ENCODE data around the gene DDX41. TPM values are rescaled to one million over a fixed set of nuclear protein-coding genes. Genes with fewer than 3 reads are reported as not detected.

The DDX41 gene
- polyA plus RNA-seq, 4 donors, result 85.1 to 97.1 (median 91.8) TPM

DNA sequence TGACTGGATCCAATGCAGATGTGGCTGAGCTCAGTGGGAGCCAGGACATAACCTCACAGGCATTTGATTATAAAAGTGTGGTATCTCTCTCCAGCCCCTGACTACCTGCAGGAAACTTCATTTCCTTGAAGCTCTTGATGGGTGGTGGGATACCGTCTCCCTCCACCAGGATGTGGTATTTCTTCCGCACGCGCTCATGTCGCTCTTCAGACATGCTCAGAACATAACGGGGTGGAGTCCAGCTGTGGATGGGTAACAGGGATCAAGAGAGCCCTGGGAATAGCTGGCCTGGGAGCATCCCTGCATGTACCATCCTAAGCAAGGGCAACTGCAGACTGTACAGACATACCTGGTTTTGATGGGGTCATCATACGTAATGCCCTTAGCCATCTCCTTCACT, 1.2 kb downstream of the DDX41 start:
- DNase-seq (ENCODE audit: low read depth in 4 of 4, low spot score in 3 of 4), result no peak

DNA sequence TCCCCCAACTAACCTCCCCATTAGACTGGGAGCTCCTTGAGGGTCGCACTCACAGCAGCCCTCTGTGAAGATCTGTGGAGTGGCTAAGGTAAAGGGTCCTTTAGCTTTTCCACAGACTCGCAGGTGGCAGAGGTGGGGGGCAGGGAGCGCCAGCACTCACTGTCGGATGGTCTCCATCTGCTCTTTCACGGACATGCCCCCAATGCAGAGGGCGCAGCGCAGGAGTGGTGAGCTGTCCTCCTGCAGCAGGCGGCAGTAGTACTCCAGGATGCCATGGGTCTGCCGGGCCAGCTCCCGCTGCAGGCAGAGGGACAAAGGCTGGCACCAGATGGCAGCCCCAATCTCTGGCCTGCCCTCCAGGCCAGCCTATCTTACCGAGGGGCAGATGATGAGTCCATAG, 2.2 kb downstream of the DDX41 start:
- DNase-seq (ENCODE audit: low read depth in 4 of 4, low spot score in 3 of 4), result no peak

DNA sequence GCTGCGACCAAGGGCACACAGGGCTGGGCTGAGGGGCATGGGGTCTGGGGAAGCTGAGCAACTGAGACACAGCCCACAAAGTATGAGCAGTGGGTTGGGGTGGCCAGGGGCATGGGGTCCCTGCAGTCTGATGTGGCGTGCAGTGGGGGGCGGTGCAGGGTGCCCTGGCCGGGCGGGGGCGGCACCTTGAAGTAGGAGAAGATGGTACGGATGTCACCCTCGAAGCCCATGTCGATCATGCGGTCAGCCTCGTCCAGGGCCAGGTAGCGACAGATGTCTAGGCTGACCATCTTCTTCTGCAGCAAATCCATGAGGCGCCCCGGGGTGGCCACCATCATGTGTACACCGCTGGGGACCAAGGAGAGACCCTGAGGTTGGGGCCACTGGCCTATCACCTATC, 3.3 kb downstream of the DDX41 start:
- DNase-seq (ENCODE audit: low read depth in 4 of 4, low spot score in 3 of 4), result no peak

DNA sequence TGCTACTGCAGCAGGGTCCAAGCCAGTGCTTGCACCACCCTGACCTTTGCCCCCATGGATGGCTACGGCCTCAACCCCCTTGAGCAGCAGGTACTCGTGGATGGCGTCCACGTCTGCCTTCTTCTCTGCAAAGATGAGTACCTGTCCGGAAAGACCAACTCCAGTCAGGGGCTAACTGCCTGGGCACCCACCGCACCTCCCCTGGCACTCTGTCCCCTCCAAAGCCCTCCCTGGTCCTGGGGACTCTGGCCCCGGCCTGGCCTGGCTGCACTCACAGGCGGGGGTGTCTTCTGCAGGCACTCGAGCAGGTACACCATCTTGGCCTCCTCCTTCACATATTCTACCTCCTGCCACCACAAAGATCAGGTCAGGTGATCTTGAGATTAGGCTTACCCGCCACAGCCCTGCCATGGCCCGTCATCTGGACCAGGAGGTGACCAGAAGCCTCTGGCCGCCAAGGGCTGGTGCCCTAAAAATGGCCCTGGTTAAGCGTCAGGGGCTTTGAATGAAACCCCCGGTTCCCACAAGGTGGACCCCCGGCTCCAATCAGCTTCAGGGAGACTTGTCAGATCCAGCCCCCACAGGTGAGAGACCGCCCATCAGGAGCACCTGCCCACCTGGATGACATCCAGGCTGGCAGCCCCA, 3.9 kb downstream of the DDX41 start:
- DNase-seq (ENCODE audit: low read depth in 4 of 4, low spot score in 3 of 4), result no peak

DNA sequence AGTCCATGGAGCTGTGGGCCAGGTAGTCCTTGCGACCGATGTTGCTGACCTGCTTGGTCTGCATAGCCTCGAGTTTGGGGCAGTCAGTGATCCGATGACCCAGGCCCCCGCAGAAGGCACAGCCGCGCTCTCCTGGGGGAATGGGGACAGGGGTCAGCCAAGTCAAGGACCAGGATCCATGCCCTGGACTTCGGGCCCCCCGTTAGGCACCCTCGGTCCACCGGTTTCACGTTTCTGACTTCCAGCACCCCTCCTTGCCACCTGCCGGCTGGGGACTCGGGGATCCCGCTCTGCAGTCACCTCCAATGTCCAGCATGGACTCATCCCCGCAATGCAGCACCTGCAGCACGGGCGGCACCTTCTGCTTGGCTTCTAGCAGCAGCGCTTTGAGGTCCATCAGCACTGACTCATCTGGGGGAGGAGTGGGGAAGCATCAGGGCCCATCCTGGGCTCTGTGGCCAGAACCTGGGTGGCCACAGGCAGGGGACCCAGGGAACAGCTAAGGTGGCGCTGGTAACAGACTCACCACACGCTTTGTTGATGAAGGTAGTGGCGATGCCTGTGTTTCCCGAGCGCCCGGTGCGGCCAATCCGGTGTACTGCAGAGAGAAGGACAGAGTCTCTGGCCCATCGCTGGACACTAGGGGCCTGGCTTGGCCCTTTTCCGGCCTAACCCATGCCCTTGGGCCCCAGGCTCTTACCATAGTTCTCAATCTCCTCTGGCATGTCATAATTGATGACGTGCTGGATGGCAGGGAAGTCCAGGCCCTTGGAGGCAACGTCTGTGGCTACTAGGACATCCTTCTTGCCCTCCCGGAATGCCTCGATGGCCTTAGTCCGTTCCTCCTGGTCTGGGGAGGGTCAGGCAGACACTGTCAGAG, 4.7 kb downstream of the DDX41 start:
- DNase-seq (ENCODE audit: low read depth in 4 of 4, low spot score in 3 of 4), result no peak

DNA sequence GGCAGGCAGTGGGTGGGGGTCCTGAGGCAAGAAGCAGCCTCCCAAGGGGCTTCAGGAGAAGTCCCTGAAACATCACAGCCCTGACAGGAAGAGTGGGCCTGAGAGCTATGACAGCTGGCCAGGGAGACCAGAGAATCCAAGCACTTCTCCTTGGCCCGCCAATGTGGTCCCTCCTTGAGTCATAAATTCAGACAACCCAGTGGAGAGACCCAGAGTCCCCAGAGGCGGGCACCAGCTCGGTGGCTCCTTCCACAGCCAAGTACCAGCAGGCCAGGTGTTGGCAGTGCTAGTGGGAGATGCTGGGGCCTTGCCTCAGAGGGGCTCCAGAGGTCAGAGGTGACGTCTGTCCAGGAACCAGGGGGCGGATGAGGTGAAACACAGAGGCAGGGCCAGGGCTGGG, 5.6 kb downstream of the DDX41 start:
- DNase-seq (ENCODE audit: low read depth in 4 of 4, low spot score in 3 of 4), result no peak

DNA sequence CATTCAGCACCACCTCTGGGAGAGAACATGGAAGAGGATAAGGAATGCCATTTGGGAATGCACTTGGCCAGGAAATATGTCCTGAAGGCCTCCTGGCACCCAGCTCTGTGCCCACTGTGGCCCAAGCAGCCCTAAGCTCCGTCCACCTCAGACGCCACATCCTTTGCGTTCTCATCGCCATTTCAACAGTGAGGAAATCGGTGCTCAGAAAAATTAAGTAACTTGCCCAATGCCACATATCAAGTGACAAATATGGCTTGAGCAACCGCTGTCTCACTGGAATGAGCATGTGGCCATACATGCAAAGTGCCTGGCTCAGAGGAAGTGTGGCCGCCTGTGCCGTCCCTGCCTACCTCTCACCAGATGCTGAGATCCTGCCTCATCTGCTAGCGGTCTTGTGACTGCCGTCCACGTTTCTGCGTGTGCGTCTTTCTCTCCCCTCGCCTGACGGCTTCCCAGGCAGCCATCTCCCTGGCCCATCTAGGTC, 6.2 kb downstream of the DDX41 start:
- DNase-seq (ENCODE audit: low read depth in 4 of 4, low spot score in 3 of 4), result no peak

DNA sequence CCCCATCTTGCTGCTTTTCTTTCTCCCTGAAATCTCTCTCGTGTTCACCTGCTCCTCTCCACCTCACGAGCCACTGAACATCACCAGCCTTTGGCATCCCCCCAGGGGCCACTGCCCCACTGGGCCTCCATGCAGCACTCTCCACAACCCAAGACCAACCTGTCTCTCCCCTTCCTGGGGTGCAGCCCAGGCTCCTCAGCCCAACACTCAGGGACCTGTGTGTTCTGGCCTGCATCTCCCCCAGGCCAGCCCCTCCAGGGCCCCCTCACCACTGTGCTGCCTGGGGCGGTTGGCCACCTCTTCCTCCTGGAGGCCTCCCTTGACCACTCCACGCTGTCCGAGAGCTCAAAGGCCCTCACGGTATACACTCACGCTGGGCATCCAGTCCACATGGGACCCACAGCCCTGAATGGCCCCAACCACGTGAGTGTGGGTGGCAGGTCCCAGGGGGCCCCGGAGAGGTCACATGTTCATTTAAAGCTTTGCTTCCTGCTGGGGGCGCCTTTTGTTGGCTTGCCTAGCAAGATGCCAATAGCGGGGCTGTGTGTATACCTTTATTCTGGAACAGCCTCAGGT, 6.7 kb downstream of the DDX41 start:
- no peak for DNase-seq (ENCODE audit: low read depth in 4 of 4, low spot score in 3 of 4)

DNA sequence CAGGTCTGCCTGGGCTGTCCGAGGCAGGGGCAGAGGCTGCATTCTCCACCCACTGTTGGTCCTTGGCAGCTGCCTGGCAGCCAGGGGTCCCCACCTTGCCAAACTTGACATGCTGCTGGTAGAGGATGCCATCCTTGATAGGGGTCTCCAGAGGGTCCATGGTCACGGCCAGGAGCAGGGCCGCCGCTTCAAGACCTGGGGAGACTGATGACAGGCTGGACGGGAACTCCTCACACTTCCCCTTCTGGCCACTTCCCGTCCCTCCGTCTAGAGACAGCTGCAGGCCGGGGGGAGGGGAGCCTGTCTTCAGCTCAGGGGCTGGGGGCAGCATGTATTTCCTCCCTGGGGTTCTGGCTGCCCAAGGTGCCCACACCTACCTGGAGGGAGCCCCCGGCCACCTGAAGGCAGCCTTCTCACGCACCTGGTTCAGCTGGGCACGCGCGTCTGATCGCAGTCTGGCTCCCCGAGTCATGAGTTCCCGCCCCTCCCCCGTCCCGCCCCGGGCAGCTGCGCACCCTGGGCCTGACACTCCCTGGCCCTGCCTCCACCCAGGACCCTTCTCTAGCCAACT, 7.3 kb downstream of the DDX41 start, which contains the start of gene DOK3:
TSS of gene DOK3 (minus strand) at position 446 of the 571 bp plus-strand sequence. CDS start at position 160, 286 bp downstream.
- no peak for DNase-seq (ENCODE audit: low read depth in 4 of 4, low spot score in 3 of 4)

DNA sequence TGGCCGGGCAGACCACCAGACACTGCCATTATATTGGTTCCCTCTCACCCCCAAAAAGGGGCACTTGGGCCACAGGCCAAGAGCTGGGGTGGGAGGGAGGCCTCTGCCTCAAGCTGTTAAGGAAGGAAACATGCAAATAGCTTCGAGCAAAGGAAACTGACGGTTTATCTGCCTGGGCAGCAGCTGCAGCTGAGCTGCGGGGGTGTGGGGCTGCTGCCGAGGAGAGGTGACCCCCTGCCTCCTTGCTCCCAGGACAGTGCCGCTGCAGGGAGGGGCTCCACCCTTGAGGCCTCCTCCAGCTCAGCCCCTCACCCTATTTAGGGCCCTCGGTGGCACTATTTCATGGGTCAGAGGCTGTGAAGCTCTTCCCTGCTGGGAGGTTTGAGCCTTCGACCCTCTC, 7.9 kb downstream of the DDX41 start:
- no peak for DNase-seq (ENCODE audit: low read depth in 4 of 4, low spot score in 3 of 4)

DNA sequence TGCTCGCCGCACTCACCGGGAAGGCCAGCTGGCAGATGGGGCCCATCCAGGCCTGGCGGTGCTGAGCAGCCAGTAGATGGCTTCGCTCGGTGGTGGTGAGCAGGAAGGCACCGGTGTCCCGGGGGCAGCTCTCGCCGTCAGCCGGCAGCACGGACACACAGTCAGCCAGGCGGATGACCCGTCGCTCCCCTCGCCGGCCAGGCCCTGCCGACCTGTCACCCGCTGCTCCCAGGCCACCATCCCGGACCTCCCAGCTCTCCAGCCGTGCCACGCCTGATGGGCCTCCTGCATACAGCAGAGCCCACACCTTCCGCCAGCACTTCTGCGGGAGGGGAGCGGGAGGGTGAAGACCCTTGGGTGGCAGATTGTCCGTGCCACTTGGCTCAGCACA, 8.5 kb downstream of the DDX41 start:
- DNase-seq (ENCODE audit: low read depth in 4 of 4, low spot score in 3 of 4), result no peak

DNA sequence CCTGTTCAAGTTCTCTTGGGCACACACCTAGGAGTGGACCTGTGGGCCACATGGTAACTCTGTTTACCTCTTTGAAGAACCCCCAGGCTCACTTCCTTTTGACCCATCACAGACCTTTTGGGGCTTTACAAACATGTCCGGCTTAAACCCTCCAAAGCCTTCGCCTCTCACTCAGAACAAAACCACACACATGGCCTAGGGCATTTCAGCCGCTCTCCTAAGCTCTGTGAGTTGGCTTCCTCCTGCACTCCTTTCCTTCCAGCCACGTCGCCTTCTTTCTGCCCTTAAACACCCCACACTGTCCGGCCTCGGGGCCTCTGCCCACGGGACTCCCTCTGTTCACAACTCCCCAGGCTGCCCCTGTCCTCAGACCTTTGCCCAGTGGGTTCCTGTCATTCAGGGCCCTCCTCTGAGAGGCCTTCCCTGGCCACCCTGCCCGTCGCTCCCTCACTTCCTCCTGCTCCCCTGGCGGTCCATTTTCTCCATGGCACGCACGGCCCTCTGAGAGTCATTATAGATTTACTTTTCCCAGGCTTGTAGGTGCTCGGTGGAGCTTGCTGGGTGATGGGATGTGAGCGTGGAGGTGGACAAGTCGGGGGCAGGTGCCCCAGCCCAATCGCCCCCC, 9.1 kb downstream of the DDX41 start:
- no peak for DNase-seq (ENCODE audit: low read depth in 4 of 4, low spot score in 3 of 4)

DNA sequence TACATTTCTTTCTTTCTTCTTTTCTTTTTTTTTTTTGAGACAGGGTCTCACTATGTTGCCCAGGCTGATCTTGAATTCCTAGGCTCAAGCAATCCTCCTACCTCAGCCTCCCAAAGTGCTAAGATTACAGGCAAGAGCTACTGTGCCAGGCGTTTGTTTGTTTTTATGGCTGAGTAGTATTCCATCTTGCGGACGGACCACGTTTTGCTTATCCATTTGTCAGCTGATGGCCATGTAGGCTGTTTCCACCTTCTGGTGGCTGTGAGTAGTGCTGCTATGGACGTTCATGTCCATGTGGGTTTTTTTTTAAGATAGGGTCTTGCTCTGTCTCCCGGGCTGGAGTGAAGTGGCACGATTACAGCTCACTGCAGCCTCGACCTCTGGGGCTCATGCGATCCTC, 9.6 kb downstream of the DDX41 start:
- DNase-seq (ENCODE audit: low read depth in 4 of 4, low spot score in 3 of 4), result no peak

DNA sequence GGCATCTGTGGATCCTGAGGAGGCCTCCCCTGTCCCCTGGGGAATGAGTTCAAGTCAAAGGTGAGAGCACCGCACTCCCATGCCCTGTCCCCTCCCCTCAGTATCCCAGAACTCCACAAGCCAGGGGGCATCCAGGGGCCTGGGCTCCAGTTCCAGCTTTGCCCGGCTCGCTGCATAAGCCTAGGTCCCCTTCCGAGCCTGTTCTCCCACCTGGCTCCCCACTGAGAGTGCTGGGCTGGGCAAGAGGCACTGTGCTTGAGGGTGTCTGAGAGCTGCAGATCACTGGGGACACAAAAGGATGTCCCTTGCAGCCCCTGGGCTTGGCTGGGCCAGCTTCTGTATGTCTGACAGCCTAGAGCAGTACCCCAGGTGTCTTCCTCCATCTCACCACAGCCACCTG, 11.7 kb downstream of the DDX41 start:
- no peak for DNase-seq (ENCODE audit: low read depth in 4 of 4, low spot score in 3 of 4)

DNA sequence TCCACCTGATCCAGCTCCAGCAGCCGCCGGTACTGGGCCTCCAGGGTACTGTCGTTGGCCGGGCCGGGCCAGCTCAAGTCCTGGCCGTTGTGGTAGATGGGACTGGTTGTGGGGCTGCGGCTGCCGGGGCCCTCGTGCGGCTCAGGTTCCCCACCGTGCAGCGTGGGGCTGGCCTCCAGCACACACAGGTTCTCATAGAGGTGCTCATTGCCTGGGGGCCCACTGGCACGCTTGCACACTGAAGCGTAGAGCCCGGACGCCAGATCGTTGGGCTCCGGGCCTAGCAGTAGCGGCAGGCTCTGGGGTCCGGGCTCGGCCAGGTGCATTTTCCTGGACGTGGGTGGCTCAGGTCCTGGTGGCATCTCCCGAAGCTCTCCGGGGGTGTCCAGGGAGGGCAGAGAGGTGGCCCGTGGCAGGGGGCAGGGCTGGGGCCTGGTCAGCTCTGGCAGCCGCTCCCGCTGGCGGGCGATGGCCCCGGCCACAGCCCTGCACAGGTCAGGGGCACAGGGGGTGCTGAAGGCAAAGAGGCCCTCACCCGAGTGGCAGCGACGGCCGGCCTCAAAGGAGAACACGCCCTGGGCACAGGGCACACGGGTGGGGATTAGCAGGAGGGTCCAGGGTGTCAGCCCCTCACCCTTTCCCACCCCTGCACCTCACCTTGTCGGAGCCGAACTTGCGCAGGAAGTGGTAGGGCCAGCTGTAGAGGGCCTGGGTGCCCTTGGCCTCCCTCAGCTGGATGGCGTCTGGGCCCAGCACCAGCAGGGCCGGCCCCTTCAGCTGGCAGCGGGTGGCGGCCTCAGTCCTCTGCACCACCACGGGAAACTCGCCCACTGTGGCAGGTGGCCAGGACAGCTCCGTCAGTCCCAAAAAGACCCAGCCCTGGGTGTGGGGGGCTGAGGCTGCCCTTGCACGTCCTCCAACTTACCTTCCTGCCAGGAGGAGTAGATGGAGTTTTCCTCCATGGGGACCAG, 12.4 kb downstream of the DDX41 start:
- no peak for DNase-seq (ENCODE audit: low read depth in 4 of 4, low spot score in 3 of 4)

DNA sequence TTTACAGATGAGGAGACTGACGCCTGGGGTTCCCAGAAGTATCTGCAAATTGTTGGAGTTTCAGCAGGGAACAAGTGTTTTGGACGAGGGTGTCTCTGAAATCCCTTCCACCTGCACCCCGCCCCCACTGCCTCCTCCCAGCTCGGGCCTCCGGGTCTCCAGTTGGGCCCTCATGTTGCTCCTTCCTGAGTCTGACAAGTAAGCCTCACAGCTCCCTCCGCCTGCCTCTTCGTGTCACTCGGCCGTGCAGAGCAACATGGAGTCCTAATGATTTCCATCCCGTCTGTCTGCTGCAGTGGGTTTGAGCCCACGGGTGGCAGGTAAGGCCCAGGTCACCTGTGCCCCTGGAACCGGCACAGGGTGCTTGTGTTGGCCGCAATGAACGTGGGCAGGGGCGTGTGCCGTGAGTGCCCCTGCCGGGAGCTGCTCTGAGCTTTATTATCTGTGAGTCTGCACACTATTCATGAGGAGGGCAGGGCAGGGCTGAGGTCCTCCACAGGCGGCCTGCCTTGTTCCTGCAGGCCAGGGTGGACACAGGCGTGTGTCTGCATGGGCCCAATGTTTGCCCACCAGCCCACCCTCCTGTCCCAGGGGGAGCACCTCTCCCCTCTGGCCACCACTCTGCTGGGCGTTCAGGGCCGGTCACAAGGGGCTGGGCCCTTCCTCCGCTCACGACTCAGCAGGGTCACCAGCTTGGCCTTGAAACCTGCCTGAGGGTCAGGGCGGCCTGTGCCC, 13.2 kb downstream of the DDX41 start:
- DNase-seq (ENCODE audit: low read depth in 4 of 4, low spot score in 3 of 4), result no peak

DNA sequence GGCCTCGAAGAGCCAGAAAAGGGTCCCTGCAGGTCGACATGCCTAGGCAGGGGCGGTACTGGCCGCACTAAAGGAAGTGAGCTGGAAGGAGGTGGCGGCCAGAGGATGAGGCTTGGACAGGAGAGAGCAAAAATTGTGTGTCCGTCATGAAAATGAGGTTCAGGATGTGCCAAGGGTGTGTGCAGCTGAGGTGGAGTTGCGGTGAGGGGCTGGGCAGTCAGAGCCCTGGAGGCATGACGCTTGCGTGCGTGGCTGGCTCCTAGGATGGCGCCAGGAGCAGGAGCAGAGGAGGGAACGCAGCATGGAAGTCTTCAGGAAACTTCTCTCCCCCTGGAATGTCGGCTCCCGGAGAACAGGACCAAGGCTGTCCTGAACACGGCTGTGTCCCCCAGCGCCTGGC, 13.9 kb downstream of the DDX41 start:
- no peak for DNase-seq (ENCODE audit: low read depth in 4 of 4, low spot score in 3 of 4)

DNA sequence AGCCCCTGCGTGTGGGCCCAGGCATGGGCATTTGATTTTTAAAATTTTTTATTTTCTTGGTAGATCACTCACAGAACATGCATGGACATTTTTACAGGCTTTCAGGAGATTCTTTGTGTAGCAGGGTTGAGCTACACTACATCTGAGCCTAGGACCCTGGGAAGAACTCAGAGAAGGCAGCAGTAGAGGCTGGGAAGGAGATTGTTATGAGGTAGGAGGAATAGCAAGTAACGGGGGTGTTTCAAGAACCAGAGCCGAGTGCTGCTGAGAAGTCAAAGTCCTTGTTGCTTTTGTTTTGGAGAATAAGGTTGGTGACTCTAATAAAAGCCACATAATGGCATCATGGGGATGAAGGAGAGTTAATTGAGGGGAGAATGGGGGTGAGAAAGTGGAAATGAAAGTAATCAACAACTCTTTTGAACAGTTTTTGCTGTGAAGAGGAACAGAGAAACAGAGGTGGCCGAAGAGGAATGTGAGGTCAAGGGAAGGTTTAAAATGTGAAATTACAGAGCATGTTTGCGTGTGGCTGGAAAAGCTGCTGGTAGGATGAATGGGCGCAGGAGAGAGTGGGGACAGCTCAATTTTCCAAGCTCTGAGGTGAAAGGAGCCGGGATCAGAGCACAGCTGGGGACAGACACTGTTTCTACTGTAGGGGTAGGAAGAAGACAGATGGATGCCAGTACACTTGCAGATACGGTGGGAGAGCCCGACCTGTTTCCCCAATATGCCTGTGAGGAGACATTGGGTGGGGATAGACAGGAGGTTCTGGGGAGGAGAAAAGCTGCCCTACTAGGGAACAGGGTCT, 14.7 kb downstream of the DDX41 start:
- DNase-seq (ENCODE audit: low read depth in 4 of 4, low spot score in 3 of 4), result no peak

All from right renal pelvis (tissue), 4 donors.